Activated CD4-positive, alpha-beta T cell treated with anti-CD3 and anti-CD28 coated beads for 1 hour (primary cell): ENCODE results near the gene SCFD2.

Experiments
- DNase-seq: peaks from one replicate; pipeline ENCODE4 v3.0.0-alpha.2; 2020

SCFD2 gene

DNA sequence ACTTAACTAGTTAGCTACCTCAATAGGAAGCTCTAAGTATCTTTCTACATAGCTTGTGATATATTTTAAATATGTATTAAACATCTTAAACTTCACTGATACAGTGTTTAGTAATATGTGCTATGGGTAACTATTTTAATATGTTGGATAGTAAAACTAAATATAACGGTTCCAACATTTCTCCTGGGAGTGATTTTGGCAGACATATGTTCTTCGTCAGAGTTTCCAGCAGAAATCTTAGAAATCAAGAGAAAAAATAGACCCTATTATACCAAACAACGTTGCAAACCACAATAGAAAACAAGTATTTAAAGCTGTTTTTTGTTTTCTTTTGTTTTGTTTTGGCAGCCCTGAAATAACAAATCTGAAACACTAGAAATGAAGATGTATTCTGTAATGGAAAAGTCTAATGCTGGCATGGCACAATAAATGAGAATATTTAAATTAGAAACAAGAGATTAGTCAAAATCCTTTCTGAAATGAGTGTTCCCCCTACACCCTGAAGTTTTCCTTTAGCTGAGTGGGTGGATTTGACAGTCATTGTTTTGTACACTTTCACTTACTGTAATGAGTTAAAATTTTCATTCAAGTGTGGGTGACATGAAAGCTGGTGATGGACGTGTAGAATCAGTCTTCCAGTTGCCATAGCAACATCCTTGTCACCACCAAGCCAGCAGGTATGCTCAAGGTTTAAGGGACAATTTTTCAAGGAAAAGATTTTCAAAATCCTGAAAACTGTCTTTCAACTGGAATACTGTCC is 233.5 kb downstream of the SCFD2 start:
- no peak for DNase-seq

DNA sequence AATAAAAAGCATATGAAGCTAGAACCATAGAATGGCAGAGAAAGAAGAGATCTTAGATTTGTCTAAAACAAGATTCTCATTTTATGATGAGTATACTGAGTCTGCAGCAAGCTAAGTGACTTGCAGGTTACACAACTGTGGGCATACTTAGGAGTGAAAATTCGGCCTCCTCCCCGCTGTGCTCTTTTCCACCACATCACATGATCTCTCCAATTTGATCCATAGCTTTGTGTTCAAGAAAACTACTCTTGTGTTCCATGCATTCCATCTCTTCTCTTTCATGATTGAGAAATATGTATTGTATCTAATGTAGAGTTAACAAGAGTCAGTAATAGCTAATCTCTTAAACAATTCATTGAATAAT is 234.3 kb downstream of the SCFD2 start:
- no peak for DNase-seq

DNA sequence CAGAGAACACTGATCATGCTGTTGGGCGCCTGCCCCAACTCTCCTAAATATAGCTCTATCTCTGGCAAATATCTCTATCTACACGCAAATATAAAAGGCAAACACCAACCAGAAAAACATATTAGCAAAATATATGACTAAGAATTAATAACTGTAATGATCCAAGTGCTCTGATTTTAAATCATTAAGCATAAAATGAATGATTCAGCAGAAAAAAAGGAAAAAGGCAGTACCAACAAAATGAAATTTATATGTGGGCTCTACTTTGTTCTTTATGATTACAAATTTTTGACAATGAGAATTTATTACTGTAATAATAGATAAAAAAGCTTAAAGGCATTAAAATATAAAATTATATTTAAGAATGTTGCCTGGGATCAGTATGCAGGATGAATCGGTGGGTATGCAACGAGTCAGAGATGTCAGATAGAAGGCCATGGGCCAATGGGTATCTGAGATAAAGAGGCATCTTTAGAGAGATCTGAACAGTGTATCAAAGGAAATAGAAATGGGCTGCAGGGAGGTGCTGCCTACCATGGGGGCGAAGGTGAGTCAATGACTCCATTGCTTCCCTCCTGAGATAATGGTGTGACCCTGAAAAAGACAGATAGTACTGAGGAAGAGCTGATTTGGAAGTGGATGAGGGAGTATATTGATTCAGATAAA is 234.8 kb downstream of the SCFD2 start:
- DNase-seq, result no peak

DNA sequence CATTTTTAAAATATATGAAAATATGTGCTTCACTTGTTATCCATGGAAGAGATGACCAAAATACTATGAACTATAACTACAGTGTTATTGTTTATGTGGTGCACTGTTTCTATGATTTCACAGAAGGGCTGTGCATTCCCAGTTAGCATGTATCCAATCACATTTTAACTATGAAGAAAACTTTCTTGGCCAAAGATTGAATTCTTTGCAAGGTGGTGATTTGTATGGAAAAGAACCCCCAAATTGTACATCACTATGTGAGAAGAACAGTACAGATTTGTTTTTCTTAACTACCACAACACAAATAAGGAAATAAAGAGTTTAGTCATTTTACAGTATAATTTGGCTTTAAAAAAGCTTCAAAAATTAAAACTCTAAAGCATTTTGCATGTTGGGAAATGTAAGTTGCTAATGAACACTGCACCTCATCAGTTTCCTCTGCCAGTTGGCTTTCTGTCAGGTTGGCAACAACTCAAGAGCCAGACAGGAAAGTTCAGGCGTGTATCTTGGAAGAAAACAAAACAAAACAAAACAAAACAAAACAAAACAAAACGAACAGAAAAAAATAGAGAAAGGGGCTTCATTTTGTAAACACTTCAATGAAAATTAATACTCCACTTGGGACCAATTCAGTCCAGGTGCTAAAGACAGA is 237.0 kb downstream of the SCFD2 start:
- DNase-seq, result no peak

DNA sequence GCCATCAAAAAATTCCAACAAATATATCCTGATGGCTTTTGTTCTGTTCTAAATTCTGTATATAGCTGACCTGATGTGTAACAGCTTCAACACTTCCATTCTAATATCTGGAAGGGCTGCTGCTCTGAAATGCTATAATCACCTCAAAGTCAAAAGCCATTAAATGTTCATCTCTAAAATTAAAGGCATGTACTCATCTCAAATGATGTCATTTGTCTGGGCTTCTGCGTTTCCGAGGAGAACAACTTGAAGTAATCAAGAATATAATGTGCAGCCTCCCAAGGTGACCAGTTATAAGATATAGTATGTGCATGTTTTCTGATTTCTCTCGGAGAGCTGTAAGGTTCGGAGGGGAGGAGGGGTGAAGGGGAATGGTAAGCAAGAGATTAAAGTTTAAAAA is 237.6 kb downstream of the SCFD2 start:
- DNase-seq, result no peak

DNA sequence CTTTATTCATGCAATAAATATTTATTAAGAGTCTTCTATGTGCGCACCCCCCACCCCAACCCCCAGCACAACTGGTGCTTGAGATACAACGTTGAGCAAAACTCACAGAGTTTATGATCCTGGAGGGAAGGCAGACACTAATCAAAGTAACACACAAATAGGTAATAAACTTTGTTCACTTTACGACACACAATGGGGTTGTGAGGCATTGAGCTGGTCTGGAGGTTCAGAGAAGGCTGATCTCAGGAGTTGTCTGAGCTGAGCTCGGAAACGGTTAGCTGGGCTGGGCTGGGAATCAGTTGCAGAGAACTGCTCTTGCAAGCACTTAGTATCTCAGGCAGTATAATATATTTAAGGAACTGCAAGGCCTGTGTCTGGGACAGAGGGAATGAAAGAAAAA is 238.5 kb downstream of the SCFD2 start:
- no peak for DNase-seq

DNA sequence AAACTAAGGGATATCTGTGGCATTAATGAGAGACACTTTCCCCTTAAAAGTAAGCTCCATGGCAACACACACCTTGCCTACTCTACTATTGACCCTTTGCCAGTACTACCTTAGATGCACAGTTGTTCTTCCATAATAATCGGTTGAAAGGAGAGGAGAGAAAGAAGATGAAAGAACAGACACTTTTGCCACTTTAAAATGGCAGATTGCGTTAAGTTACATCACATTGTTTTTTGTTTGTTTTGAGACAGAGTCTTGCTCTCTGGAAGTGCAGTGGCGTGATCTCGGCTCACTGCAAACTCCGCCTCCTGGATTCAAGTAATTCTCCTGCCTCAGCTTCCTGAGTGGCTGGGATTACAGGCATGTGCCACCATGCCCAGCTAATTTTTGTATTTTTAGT is 239.8 kb downstream of the SCFD2 start:
- DNase-seq, result no peak

DNA sequence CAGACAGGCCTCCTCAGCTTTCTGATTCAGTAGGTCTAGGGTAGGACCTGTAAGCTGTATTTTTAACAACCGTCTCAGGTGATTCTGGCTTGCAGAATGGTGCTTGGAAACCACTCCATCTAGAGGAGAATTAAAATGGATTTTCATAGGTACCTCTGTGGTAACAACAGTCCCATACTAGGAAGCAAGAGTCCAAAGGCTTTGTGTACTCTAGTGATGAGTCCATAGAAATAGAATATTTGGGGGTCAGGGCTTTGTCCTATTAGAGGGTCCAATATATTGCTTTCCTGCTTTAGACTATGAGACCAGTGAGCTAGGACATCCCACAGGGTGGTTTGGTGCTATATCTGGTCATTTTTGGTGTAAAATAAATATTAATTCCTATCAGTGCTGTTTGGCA is 242.0 kb downstream of the SCFD2 start:
- no peak for DNase-seq

DNA sequence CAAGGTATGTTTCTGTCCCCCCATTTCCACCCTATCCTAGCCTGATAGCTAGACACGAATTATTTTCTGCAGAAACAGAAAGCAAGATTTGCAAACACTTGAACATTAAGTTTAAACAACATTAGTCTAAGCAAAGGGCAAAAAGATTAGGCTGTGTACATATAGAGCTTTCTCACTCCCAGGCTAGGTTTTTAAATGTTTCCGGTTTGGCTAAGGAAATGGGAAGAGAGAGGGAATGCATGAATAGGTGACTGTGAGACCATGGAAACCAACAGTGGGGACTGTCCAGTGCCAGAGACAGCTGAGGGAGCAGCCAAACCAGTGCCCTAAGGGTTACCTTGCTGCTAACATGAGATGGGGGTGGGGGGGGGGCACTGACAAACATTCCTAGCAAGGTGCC is 242.7 kb downstream of the SCFD2 start:
- DNase-seq, result no peak

DNA sequence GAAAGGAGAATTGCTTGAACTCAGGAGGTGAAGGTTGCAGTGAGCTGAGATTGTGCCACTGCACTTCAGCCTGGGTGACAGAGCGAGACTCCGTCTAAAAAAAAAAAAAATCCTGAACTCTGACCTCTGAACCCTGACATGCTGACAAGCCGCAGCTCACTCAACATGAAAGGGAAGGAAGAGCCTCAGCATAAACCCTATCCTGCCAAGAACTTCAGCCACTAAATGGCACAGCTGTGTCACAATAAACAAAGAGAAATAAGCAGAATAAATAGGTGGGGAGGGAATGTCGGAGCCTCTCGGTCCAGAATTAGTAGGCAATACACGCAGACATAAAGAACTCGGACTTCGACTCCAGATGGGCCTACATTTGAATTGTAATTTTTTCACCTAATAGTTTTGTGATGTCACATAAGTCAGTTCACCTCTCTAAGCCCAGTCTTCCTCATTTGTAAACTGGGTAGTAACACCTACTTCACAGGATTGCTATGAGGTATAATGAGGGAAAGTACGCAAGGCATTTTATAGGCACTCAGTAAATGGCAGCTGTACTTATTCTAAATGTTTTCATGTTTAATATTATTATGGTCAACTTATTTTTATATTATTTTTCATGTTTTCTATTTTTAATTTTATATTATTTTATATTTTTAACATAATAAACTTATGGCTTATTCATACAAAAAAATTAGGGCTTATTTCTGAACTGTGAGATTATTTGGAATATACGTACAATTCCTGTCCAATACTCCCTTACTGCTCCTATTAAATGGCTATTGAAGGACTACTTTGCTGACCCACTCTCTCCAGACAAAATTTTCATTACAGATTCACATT is 243.4 kb downstream of the SCFD2 start:
- DNase-seq, result no peak

DNA sequence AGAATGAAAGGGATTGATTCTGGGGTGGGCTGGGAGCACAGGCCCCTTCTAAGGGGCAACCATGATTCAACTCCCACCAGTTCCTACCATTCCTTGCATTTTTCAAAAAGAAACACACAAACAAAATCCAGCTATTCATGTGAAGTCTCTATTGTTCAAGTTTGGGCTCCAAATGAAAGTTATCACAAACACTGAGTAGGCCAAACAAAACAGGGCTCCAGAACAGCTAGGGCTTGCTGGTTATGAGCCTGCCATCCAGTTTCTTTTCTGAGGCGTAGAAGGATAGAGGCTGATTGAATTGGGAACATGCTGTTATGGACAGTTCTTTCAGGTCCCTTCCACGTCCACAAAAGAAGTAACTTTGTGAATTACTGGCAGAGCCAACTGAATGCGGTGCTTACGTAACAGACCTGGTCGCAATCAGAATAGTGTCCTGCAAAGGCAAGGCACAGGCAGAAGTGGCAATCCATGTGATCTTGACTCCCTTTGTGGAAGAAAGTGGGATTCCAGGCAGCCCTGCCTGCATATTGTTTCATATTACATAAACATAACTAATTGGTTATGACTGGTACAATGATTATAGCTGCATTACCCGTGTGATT is 244.5 kb downstream of the SCFD2 start:
- DNase-seq, result no peak

DNA sequence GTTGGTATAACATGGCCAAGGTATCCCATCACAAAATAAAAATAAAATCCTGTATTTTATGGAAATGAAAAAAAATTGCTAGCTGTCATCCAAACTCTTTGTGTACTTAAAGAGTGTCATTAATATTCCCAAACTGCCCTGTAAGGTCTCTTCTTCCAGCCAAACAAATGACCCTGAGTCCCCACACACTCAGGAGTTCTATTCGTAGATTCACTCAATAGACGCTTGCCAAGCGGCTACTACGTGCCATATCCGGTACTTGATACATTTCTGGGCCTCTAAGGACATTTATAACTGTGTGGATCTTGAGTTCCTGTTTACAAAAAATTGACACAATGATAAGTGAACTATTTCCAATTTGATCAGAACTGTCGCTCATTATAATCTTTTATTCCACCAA is 245.1 kb downstream of the SCFD2 start:
- DNase-seq, result no peak

DNA sequence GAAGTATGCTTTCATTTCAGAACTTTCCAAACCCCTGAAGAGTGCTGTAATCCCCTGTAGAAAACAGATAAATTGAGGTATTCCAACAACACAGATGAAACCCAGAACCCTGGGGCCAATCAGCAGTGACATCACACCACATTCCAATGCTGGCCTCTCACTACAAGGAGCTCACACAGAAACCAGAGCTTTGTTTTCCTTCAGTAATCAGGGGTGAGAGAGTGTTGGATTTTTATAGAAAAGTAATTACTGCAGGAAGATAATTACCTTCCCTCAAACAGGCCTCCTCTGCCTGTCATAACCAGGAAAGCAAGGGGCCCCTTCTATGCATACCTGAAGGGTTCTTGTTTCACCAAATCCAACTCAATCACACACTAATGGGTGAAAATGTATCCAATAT is 246.2 kb downstream of the SCFD2 start:
- DNase-seq, result no peak

DNA sequence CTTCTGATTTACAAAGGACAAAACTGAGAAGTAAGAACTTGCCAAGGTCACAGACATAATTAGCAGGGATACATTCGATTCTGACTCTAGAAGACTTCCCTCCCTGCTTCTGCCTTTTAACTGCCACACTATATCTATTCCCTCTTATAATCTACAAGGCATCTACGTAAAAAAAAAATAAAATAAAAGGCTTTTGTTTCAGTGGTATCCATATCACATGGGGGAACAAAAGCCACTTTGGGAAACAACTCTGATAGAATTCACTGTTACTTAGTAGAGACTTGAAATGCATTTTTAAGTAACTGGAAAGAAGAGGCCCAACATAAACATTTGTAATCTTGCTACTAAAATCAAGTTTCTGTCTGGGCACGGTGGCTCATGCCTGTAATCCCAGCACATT is 247.2 kb downstream of the SCFD2 start:
- no peak for DNase-seq

DNA sequence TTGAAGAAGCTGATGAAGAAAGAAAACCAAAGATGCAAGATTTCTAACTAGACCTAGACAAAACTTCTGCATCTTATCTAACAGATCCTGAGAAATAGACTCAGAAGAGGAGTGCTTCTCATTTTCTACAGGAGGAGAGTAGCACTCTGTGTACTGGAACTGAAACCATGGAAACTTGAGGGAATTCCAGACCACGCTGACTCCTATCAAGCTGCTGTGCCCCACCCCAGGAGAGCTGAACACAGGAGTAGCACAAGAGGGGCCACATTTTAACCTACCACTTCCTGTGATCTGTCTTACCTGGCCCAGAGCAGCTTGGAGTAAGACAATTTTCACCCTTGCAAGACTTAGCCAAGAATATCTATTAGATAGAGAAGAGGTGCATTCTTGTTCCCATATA is 248.9 kb downstream of the SCFD2 start:
- no peak for DNase-seq

DNA sequence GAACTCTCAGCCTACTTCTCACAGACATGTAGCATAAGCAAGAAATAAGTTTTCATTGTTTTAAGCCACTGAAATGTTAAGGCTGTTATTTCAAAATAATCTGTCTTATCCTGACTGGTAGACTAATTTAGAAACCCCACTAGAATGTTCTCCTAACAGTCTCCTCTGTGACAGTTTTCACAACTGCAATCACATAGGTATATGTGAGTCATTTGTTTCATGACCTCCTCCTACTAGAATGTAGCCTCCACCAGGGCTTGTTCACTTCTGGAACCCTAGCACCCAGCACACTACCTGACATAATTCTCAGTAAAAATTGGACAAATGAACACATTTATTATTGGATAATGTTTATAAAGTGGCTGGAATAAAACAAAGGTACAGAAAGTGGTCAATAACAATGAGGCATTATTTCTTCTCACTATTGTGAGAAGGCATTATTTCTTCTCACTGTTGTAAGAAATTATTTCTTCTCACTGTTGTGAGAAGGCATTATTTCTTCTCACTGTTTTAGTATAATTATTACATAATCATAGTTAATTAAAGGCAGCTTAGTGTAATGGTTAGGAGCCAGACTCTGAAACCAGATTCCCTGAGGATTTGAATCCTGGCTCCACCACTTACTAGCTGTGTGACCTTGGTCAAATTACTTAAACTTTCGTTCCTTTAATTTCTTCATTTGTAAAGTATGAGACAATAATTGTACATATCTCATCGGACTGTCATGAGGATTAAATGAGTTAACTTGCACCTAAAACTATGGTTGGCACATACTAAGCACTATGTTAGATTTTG is 252.2 kb downstream of the SCFD2 start:
- DNase-seq, result no peak

DNA sequence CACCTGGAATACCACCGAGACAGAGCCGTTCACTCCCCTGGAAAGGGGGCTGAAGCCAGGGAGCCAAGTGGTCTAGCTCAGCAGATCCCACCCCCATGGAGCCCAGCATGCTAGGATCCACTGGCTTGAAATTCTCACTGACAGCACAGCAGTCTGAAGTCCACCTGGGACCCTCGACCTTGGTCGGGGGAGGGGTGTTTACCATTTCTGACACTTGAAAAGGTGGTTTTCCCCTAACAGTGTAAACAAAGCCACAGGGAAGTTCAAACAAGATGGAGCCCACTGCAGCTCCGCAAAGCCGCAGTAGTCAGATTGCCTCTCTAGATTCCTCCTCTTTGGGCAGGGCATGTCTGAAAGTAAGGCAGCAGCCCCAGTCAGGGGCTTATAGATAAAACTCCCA is 260.5 kb downstream of the SCFD2 start:
- no peak for DNase-seq

DNA sequence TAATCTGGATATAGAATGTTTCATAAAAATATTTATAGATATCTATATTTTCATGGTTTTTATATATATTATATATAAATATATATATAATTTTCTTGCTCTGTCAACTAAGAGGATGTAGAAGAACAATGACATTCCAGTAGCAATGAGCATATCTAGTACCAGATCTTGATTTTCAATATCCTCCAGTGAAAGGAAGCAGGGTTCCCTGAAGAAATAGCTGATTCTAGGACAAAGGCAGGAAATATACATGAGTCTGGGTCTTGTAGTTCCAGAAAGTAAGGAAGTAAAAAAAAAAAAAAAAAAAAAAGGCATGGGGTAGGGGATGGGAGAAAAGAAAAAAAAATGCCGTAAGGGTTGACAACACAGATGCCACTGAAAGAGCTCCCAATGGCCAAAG is 262.4 kb downstream of the SCFD2 start:
- no peak for DNase-seq

DNA sequence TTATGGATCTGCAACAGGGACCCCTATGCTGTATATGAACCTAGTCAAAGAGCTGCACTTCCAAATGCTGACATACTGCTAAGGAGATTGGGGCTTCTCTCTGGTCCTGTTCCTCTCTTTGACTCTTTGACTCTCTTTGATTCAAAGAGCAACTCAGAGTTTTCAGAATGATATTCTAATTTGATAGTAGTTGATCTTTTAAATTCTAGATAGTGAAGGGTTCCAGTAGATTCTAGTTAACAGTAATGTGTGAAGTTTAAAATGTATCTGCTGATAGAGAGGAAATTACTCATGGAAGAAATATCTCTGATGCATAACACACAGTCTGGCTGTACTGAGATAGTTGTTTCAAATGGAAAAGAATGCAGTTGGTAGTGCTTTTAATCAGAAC is 264.7 kb downstream of the SCFD2 start:
- no peak for DNase-seq

DNA sequence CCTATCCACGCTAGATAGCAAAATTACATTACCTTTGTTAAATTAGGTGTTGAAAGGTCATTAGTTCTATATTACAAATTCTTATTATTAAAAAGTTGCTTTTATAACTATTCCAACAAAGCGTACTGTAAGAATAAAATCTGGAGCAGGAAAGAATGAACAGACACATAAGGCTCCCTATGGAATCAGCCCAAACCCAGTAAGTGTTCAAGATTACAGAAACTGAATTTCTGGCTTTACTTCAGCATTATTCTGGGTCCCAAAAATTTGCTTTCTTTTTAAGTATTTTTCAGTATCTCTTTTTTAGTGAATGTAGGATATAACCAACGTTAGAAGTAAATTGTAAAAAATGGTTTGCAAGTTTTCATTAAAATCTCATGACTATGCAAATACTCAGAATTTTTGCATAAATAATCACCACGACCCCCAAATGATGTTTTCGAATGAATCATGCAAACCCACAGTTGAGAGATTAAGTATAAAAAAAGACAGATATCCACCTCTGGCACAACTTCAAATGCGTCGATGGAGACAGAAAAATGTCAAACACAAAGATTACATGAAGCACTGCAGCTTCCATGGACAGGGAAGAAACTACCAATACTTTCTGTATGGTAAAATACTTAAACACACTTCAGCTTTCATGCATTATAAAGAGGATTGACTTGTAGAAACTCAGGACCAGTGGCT is 265.2 kb downstream of the SCFD2 start:
- DNase-seq, result no peak

DNA sequence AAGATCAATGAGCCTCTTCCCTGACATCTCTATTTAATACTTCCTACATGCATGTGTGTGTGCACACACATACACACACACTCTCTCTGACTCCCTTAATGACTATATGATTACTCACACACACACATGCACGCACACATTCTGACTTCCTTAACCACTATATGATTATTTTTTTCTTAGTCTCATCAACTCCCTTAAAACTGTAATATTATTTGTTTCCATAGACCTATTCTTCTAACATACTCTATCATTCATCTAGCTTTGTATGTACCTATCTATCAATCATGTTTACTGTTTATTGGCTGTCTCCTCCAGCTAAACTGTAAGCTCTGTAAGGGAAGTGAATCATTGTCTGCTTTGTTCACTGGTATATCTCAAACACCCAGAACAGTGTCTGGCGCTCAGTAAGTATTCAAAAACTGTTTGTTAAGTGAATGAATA is 267.2 kb downstream of the SCFD2 start:
- DNase-seq, result no peak

DNA sequence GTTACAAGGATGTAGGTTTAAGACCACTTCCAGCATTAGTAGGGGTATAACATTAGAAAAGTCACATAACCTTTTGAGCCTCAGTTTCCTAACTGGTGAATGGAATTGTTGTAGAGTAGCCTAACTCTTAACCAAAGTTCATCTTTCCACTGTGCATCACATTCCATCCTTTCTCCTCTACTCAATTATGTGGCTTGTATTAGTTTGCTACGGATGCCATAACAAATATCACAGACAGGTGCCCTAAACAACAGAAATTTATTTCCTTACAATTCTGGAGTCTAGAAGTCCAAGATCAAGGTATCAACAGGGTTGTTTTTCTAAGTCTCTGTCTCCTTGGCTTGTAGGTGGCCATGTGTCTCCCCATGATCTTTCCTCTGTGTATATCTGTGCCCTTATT is 271.8 kb downstream of the SCFD2 start:
- no peak for DNase-seq
